ENCODE measurements around the gene FAM171A1.

FAM171A1 gene

GRCh38 chr10:15374156-15374555 is 3.1 kb upstream of the FAM171A1 start:
- TF ChIP-seq, protein P1, sequence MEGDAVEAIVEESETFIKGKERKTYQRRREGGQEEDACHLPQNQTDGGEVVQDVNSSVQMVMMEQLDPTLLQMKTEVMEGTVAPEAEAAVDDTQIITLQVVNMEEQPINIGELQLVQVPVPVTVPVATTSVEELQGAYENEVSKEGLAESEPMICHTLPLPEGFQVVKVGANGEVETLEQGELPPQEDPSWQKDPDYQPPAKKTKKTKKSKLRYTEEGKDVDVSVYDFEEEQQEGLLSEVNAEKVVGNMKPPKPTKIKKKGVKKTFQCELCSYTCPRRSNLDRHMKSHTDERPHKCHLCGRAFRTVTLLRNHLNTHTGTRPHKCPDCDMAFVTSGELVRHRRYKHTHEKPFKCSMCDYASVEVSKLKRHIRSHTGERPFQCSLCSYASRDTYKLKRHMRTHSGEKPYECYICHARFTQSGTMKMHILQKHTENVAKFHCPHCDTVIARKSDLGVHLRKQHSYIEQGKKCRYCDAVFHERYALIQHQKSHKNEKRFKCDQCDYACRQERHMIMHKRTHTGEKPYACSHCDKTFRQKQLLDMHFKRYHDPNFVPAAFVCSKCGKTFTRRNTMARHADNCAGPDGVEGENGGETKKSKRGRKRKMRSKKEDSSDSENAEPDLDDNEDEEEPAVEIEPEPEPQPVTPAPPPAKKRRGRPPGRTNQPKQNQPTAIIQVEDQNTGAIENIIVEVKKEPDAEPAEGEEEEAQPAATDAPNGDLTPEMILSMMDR (IDR thresholded peaks at IDR 0.05; ENCODE audit: control insufficient read depth, insufficient read depth, low read depth, low read length, missing control alignments), result no peak
- no peak overlapping the region for H3K4me3 ChIP-seq (ENCODE audit: control insufficient read depth, low read depth, low read length)
- DNase-seq (ENCODE audit: low read depth), result no peak

- H3K4me3 ChIP-seq (ENCODE audit: control insufficient read depth, low read depth, low read length), result no peak overlapping the region
- TF ChIP-seq, protein P1 (IDR thresholded peaks at IDR 0.05; ENCODE audit: control insufficient read depth, insufficient read depth, low read depth, low read length, missing control alignments), result no peak
- DNase-seq (ENCODE audit: low read depth), result no peak
Measured at GRCh38 chr10:15373199-15373598, 2.1 kb upstream of the FAM171A1 start.

- H3K4me3 ChIP-seq (ENCODE audit: control insufficient read depth, low read depth, low read length), result peak overlapping the region; percentile 75
- TF ChIP-seq, protein P1 (IDR thresholded peaks at IDR 0.05; ENCODE audit: control insufficient read depth, insufficient read depth, low read depth, low read length, missing control alignments), result no peak
- DNase-seq (ENCODE audit: low read depth), result no peak
Measured at GRCh38 chr10:15370212-15370855, 755 bp downstream of the FAM171A1 start.

GRCh38 chr10:15369256-15370211 is 1.6 kb downstream of the FAM171A1 start:
- DNase-seq (ENCODE audit: low read depth), result no peak
- TF ChIP-seq, protein P1 (IDR thresholded peaks at IDR 0.05; ENCODE audit: control insufficient read depth, insufficient read depth, low read depth, low read length, missing control alignments), result no peak
- peak overlapping the region; percentile 75 for H3K4me3 ChIP-seq (ENCODE audit: control insufficient read depth, low read depth, low read length)

- DNase-seq (ENCODE audit: low read depth), result no peak
- TF ChIP-seq, protein P1 (IDR thresholded peaks at IDR 0.05; ENCODE audit: control insufficient read depth, insufficient read depth, low read depth, low read length, missing control alignments), result no peak
- H3K4me3 ChIP-seq (ENCODE audit: control insufficient read depth, low read depth, low read length), result no peak overlapping the region
Measured at GRCh38 chr10:15368101-15368855, 2.8 kb downstream of the FAM171A1 start.
